ENCODE results near the gene SLC7A1. TPM values are rescaled to one million over a fixed set of nuclear protein-coding genes. Genes with fewer than 3 reads are reported as not detected.

The SLC7A1 gene
- total and polyA plus RNA-seq, 2 experiments from 2014 or later, result 23.0 to 74.7 TPM

- TF ChIP-seq, protein P1, sequence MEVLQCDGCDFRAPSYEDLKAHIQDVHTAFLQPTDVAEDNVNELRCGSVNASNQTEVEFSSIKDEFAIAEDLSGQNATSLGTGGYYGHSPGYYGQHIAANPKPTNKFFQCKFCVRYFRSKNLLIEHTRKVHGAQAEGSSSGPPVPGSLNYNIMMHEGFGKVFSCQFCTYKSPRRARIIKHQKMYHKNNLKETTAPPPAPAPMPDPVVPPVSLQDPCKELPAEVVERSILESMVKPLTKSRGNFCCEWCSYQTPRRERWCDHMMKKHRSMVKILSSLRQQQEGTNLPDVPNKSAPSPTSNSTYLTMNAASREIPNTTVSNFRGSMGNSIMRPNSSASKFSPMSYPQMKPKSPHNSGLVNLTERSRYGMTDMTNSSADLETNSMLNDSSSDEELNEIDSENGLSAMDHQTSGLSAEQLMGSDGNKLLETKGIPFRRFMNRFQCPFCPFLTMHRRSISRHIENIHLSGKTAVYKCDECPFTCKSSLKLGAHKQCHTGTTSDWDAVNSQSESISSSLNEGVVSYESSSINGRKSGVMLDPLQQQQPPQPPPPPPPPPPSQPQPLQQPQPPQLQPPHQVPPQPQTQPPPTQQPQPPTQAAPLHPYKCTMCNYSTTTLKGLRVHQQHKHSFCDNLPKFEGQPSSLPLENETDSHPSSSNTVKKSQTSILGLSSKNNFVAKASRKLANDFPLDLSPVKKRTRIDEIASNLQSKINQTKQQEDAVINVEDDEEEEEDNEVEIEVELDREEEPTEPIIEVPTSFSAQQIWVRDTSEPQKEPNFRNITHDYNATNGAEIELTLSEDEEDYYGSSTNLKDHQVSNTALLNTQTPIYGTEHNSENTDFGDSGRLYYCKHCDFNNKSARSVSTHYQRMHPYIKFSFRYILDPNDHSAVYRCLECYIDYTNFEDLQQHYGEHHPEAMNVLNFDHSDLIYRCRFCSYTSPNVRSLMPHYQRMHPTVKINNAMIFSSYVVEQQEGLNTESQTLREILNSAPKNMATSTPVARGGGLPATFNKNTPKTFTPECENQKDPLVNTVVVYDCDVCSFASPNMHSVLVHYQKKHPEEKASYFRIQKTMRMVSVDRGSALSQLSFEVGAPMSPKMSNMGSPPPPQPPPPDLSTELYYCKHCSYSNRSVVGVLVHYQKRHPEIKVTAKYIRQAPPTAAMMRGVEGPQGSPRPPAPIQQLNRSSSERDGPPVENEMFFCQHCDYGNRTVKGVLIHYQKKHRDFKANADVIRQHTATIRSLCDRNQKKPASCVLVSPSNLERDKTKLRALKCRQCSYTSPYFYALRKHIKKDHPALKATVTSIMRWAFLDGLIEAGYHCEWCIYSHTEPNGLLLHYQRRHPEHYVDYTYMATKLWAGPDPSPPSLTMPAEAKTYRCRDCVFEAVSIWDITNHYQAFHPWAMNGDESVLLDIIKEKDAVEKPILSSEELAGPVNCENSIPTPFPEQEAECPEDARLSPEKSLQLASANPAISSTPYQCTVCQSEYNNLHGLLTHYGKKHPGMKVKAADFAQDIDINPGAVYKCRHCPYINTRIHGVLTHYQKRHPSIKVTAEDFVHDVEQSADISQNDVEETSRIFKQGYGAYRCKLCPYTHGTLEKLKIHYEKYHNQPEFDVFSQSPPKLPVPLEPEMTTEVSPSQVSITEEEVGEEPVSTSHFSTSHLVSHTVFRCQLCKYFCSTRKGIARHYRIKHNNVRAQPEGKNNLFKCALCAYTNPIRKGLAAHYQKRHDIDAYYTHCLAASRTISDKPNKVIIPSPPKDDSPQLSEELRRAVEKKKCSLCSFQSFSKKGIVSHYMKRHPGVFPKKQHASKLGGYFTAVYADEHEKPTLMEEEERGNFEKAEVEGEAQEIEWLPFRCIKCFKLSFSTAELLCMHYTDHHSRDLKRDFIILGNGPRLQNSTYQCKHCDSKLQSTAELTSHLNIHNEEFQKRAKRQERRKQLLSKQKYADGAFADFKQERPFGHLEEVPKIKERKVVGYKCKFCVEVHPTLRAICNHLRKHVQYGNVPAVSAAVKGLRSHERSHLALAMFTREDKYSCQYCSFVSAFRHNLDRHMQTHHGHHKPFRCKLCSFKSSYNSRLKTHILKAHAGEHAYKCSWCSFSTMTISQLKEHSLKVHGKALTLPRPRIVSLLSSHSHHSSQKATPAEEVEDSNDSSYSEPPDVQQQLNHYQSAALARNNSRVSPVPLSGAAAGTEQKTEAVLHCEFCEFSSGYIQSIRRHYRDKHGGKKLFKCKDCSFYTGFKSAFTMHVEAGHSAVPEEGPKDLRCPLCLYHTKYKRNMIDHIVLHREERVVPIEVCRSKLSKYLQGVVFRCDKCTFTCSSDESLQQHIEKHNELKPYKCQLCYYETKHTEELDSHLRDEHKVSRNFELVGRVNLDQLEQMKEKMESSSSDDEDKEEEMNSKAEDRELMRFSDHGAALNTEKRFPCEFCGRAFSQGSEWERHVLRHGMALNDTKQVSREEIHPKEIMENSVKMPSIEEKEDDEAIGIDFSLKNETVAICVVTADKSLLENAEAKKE (CRISPR knock-in tag; IDR thresholded peaks at IDR 0.05), result no peak
- no peak for TF ChIP-seq NANOG (IDR thresholded peaks at IDR 0.05; ENCODE audit: borderline replicate concordance)
- TF ChIP-seq EZH2phosphoT487 (IDR thresholded peaks at IDR 0.05; ENCODE audit: unreplicated experiment), result no peak
- TF ChIP-seq, protein P2, sequence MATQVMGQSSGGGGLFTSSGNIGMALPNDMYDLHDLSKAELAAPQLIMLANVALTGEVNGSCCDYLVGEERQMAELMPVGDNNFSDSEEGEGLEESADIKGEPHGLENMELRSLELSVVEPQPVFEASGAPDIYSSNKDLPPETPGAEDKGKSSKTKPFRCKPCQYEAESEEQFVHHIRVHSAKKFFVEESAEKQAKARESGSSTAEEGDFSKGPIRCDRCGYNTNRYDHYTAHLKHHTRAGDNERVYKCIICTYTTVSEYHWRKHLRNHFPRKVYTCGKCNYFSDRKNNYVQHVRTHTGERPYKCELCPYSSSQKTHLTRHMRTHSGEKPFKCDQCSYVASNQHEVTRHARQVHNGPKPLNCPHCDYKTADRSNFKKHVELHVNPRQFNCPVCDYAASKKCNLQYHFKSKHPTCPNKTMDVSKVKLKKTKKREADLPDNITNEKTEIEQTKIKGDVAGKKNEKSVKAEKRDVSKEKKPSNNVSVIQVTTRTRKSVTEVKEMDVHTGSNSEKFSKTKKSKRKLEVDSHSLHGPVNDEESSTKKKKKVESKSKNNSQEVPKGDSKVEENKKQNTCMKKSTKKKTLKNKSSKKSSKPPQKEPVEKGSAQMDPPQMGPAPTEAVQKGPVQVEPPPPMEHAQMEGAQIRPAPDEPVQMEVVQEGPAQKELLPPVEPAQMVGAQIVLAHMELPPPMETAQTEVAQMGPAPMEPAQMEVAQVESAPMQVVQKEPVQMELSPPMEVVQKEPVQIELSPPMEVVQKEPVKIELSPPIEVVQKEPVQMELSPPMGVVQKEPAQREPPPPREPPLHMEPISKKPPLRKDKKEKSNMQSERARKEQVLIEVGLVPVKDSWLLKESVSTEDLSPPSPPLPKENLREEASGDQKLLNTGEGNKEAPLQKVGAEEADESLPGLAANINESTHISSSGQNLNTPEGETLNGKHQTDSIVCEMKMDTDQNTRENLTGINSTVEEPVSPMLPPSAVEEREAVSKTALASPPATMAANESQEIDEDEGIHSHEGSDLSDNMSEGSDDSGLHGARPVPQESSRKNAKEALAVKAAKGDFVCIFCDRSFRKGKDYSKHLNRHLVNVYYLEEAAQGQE (IDR thresholded peaks at IDR 0.05; ENCODE audit: unreplicated experiment), result no peak
- TF ChIP-seq CREB1 (CRISPR knock-in tag; IDR thresholded peaks at IDR 0.05; ENCODE audit: low read depth), result no peak
Observed at GRCh38 chr13:29481603-29482002, 113.9 kb downstream of the SLC7A1 start (continued).
